ENCODE results near the gene CACNA1C.

CACNA1C gene

GRCh38 chr12:2649201-2650030, 596.6 kb downstream of the CACNA1C start:
- DNase-seq (ENCODE audit: low read depth), result no peak

- no peak for DNase-seq (ENCODE audit: low read depth)
Observed at GRCh38 chr12:2650261-2651067, 597.7 kb downstream of the CACNA1C start.

- no peak for DNase-seq (ENCODE audit: low read depth)
Observed at GRCh38 chr12:2651068-2651965, 598.5 kb downstream of the CACNA1C start.

GRCh38 chr12:2652011-2652400, 599.2 kb downstream of the CACNA1C start:
- DNase-seq (ENCODE audit: low read depth), result no peak

- DNase-seq (ENCODE audit: low read depth), result no peak
Observed at GRCh38 chr12:2652401-2653081, 599.8 kb downstream of the CACNA1C start.

GRCh38 chr12:2653461-2653965, 600.7 kb downstream of the CACNA1C start:
- DNase-seq (ENCODE audit: low read depth), result no peak

GRCh38 chr12:2654311-2654710, 601.5 kb downstream of the CACNA1C start:
- DNase-seq (ENCODE audit: low read depth), result no peak

- DNase-seq (ENCODE audit: low read depth), result no peak
Observed at GRCh38 chr12:2654741-2655140, 602.0 kb downstream of the CACNA1C start.

GRCh38 chr12:2662524-2662923, 609.7 kb downstream of the CACNA1C start:
- DNase-seq (ENCODE audit: low read depth), result no peak

GRCh38 chr12:2664721-2665577, 612.2 kb downstream of the CACNA1C start:
- DNase-seq (ENCODE audit: low read depth), result no peak

- DNase-seq (ENCODE audit: low read depth), result no peak
Observed at GRCh38 chr12:2666411-2666810, 613.6 kb downstream of the CACNA1C start.

- DNase-seq (ENCODE audit: low read depth), result no peak
Observed at GRCh38 chr12:2666846-2667245, 614.1 kb downstream of the CACNA1C start.

- DNase-seq (ENCODE audit: low read depth), result no peak
Observed at GRCh38 chr12:2667716-2668440, 615.1 kb downstream of the CACNA1C start.

- no peak for DNase-seq (ENCODE audit: low read depth)
Observed at GRCh38 chr12:2668816-2669215, 616.0 kb downstream of the CACNA1C start.

GRCh38 chr12:2669560-2669959, 616.8 kb downstream of the CACNA1C start:
- DNase-seq (ENCODE audit: low read depth), result no peak

GRCh38 chr12:2672863-2673262, 620.1 kb downstream of the CACNA1C start:
- no peak for DNase-seq (ENCODE audit: low read depth)

- DNase-seq (ENCODE audit: low read depth), result no peak
Observed at GRCh38 chr12:2673966-2674810, 621.4 kb downstream of the CACNA1C start.

GRCh38 chr12:2675776-2676175, 623.0 kb downstream of the CACNA1C start:
- no peak for DNase-seq (ENCODE audit: low read depth)
